ENCODE measurements around the gene DDX10. TPM values are rescaled to one million over a fixed set of nuclear protein-coding genes. Genes with fewer than 3 reads are reported as not detected.

The DDX10 gene
- total RNA-seq, 1 donor from 2014 or later, result 34.7 TPM

- H3K4me1 Mint-ChIP-seq (ENCODE audit: unreplicated experiment), result peaks cover 47% of the 10 kb centered on the region
- no peaks in the 10 kb centered on the region for H3K27me3 Mint-ChIP-seq
- peaks cover 41% of the 10 kb centered on the region for H3K36me3 Mint-ChIP-seq
- no peak for TF ChIP-seq CTCF (conservative IDR thresholded peaks at IDR 0.05)
- H3K4me3 Mint-ChIP-seq, result no peak overlapping the region
- H3K9me3 Mint-ChIP-seq, result peaks cover 4% of the 10 kb centered on the region
- DNase-seq (ENCODE audit: extremely low spot score, unreplicated experiment), result no peak
- no peak overlapping the region for H3K27ac Mint-ChIP-seq
These were observed 5.6 kb downstream of the DDX10 start for GRCh38 chr11:108670451-108670850.

- TF ChIP-seq CTCF (conservative IDR thresholded peaks at IDR 0.05), result no peak
- Mint-ChIP-seq H3K4me3 (peak overlapping the region; percentile 28), H3K36me3 (peaks cover 48% of the 10 kb centered on the region), H3K27me3 (no peaks in the 10 kb centered on the region), H3K27ac (peak overlapping the region; percentile 37), H3K4me1 (ENCODE audit: unreplicated experiment) (peaks cover 32% of the 10 kb centered on the region), H3K9me3 (peaks cover 4% of the 10 kb centered on the region)
- DNase-seq (ENCODE audit: extremely low spot score, unreplicated experiment), result no peak
These were observed 7.2 kb downstream of the DDX10 start for GRCh38 chr11:108672113-108672512.

- Mint-ChIP-seq H3K36me3 (peaks cover 47% of the 10 kb centered on the region), H3K9me3 (peaks cover 4% of the 10 kb centered on the region), H3K27ac (no peak overlapping the region), H3K4me3 (no peak overlapping the region), H3K27me3 (no peaks in the 10 kb centered on the region), H3K4me1 (ENCODE audit: unreplicated experiment) (peaks cover 26% of the 10 kb centered on the region)
- no peak for DNase-seq (ENCODE audit: extremely low spot score, unreplicated experiment)
- TF ChIP-seq CTCF (conservative IDR thresholded peaks at IDR 0.05), result no peak
These were observed 7.9 kb downstream of the DDX10 start for GRCh38 chr11:108672786-108673185.

- no peaks in the 10 kb centered on the region for H3K27me3 Mint-ChIP-seq
- no peak for DNase-seq (ENCODE audit: extremely low spot score, unreplicated experiment)
- TF ChIP-seq CTCF (conservative IDR thresholded peaks at IDR 0.05), result no peak
- peaks cover 42% of the 10 kb centered on the region for H3K36me3 Mint-ChIP-seq
- no peaks in the 10 kb centered on the region for H3K4me1 Mint-ChIP-seq (ENCODE audit: unreplicated experiment)
- H3K27ac Mint-ChIP-seq, result no peak overlapping the region
- no peaks in the 10 kb centered on the region for H3K9me3 Mint-ChIP-seq
- H3K4me3 Mint-ChIP-seq, result no peak overlapping the region
These were observed 14.2 kb downstream of the DDX10 start for GRCh38 chr11:108679045-108679444.

- no peak for DNase-seq (ENCODE audit: extremely low spot score, unreplicated experiment)
- no peak overlapping the region for H3K27ac Mint-ChIP-seq
- no peak for TF ChIP-seq CTCF (conservative IDR thresholded peaks at IDR 0.05)
- no peaks in the 10 kb centered on the region for H3K4me1 Mint-ChIP-seq (ENCODE audit: unreplicated experiment)
- no peaks in the 10 kb centered on the region for H3K27me3 Mint-ChIP-seq
- H3K36me3 Mint-ChIP-seq, result peaks cover 36% of the 10 kb centered on the region
- H3K9me3 Mint-ChIP-seq, result no peaks in the 10 kb centered on the region
- H3K4me3 Mint-ChIP-seq, result no peak overlapping the region
These were observed 15.4 kb downstream of the DDX10 start for GRCh38 chr11:108680271-108680670.

All from type B pancreatic cell (in vitro differentiated cells).